Stimulated activated naive CD8-positive, alpha-beta T cell treated with anti-CD3 and anti-CD28 coated beads, Interleukin-15, Interleukin-2, amounts not matched to agents 100 ng/mL and 50 ng/mL, for 24 hours (primary cell): ENCODE data around the gene ABCD1.

Source experiments
- H3K27ac Mint-ChIP-seq: one replicate; pipeline ENCODE4 v1.8.0; 2021; ENCODE audit warnings: mild to moderate bottlenecking, mixed read lengths
- H3K27me3 Mint-ChIP-seq: one replicate; pipeline ENCODE4 v1.8.0; 2021; ENCODE audit warnings: mixed read lengths
- H3K36me3 Mint-ChIP-seq: one replicate; pipeline ENCODE4 v1.8.0; 2021; ENCODE audit warnings: low read depth, mixed read lengths
- H3K4me1 Mint-ChIP-seq: one replicate; pipeline ENCODE4 v1.8.0; 2021; ENCODE audit warnings: low read depth, mixed read lengths
- H3K4me3 Mint-ChIP-seq: one replicate; pipeline ENCODE4 v1.8.0; 2021; ENCODE audit warnings: mild to moderate bottlenecking, mixed read lengths
- H3K9me3 Mint-ChIP-seq: one replicate; pipeline ENCODE4 v1.8.0; 2021; ENCODE audit warnings: mixed read lengths

The ABCD1 gene

GRCh38 chrX:153786669-153787068 is 62.0 kb downstream of the ABCD1 start:
- no peak overlapping the region for H3K4me3 Mint-ChIP-seq
- peaks cover 6% of the 10 kb centered on the region for H3K36me3 Mint-ChIP-seq
- no peaks in the 10 kb centered on the region for H3K4me1 Mint-ChIP-seq
- H3K27ac Mint-ChIP-seq, result no peak overlapping the region
- H3K27me3 Mint-ChIP-seq, result no peaks in the 10 kb centered on the region
- H3K9me3 Mint-ChIP-seq, result no peaks in the 10 kb centered on the region

GRCh38 chrX:153789654-153790053 is 65.0 kb downstream of the ABCD1 start:
- Mint-ChIP-seq H3K4me3 (no peak overlapping the region), H3K27me3 (no peaks in the 10 kb centered on the region), H3K36me3 (peaks cover 6% of the 10 kb centered on the region), H3K9me3 (no peaks in the 10 kb centered on the region), H3K4me1 (peaks cover 6% of the 10 kb centered on the region), H3K27ac (no peak overlapping the region)

GRCh38 chrX:153791104-153791852 is 66.6 kb downstream of the ABCD1 start:
- no peak overlapping the region for H3K4me3 Mint-ChIP-seq
- no peaks in the 10 kb centered on the region for H3K9me3 Mint-ChIP-seq
- H3K27ac Mint-ChIP-seq, result no peak overlapping the region
- no peaks in the 10 kb centered on the region for H3K27me3 Mint-ChIP-seq
- peaks cover 13% of the 10 kb centered on the region for H3K4me1 Mint-ChIP-seq
- peaks cover 8% of the 10 kb centered on the region for H3K36me3 Mint-ChIP-seq

GRCh38 chrX:153792368-153792767 is 67.7 kb downstream of the ABCD1 start:
- Mint-ChIP-seq H3K27me3 (no peaks in the 10 kb centered on the region), H3K9me3 (no peaks in the 10 kb centered on the region), H3K27ac (no peak overlapping the region), H3K4me1 (peaks cover 22% of the 10 kb centered on the region), H3K4me3 (peak overlapping the region; percentile 93), H3K36me3 (peaks cover 7% of the 10 kb centered on the region)

GRCh38 chrX:153793291-153793690 is 68.6 kb downstream of the ABCD1 start:
- peaks cover 11% of the 10 kb centered on the region for H3K36me3 Mint-ChIP-seq
- H3K4me3 Mint-ChIP-seq, result peak overlapping the region; percentile 93
- H3K27me3 Mint-ChIP-seq, result no peaks in the 10 kb centered on the region
- peaks cover 22% of the 10 kb centered on the region for H3K4me1 Mint-ChIP-seq
- no peaks in the 10 kb centered on the region for H3K9me3 Mint-ChIP-seq
- H3K27ac Mint-ChIP-seq, result peak overlapping the region; percentile 93
